H1 (cell line): ENCODE data around the gene OCIAD1. TPM values are rescaled to one million over a fixed set of nuclear protein-coding genes. Genes with fewer than 3 reads are reported as not detected.

ENCODE experiments used
- CTCF ChIA-PET: fragments of 300-600 bp; sonication (Branson Sonifier 250); formaldehyde crosslinking; loops from one replicate; lab custom pipeline; 2021; ENCODE audit not compliant: partially characterized antibody; lab: Charles Lee
- POLR2A ChIA-PET: fragments of 300-600 bp; sonication (Branson Sonifier 250); formaldehyde crosslinking; loops from one replicate; lab custom pipeline; 2021; ENCODE audit warnings: inconsistent platforms; ENCODE audit not compliant: partially characterized antibody; lab: Charles Lee
- DNase-seq, 2 experiments: peaks; one replicate each; pipeline versions ENCODE4 v3.0.0 to v3.0.0-alpha.2; 2010 to 2022; ENCODE audit warnings: low spot score in 2 of 2, low read depth in 1 of 2, mixed read lengths in 1 of 2
- FAIRE-seq: peaks from 2 replicates; lab custom pipeline; 2011; peaks lifted over from hg19 to GRCh38; lab: Jason Lieb, UNC
- H2AFZ ChIP-seq: 2 replicates; pipeline ENCODE4 v1.8.1; 2012; ENCODE audit warnings: low read length, inconsistent platforms
- H2AK5ac ChIP-seq: 2 replicates; pipeline ENCODE4 v1.6.1; 2013; ENCODE audit warnings: low read depth, low read length
- H2BK120ac ChIP-seq: replicated peaks from 2 replicates; pipeline ENCODE3; 2013; ENCODE audit warnings: low read depth, low read length, inconsistent platforms
- H2BK12ac ChIP-seq: 2 replicates; pipeline ENCODE4 v1.6.1; 2013; ENCODE audit warnings: low read depth, low read length
- H2BK15ac ChIP-seq: 2 replicates; pipeline ENCODE4 v1.6.1; 2013; ENCODE audit warnings: low read length
- H2BK20ac ChIP-seq: 2 replicates; pipeline ENCODE4 v1.6.1; 2013; ENCODE audit warnings: low read length
- H2BK5ac ChIP-seq: 2 replicates; pipeline ENCODE4 v1.6.1; 2013; ENCODE audit warnings: low read depth, low read length
- H3K14ac ChIP-seq: 2 replicates; pipeline ENCODE4 v1.6.1; 2013; ENCODE audit warnings: inconsistent platforms; ENCODE audit not compliant: insufficient read length
- H3K18ac ChIP-seq: 2 replicates; pipeline ENCODE4 v1.6.1; 2013; ENCODE audit warnings: low read length; ENCODE audit errors: extremely low read depth
- H3K23ac ChIP-seq: 2 replicates; pipeline ENCODE4 v1.6.1; 2013; ENCODE audit warnings: inconsistent platforms; ENCODE audit not compliant: insufficient read length
- H3K23me2 ChIP-seq: 2 replicates; pipeline ENCODE4 v1.6.1; 2013; ENCODE audit warnings: low read depth, low read length
- H3K27ac ChIP-seq: 2 replicates; pipeline ENCODE4 v1.6.1; 2011; ENCODE audit warnings: low read depth, low read length, inconsistent platforms
- H3K27me3 ChIP-seq, 4 experiments: replicated peaks in 1 of 4; 1 replicate in 1 of 4; 2 replicates in 3 of 4; pipeline versions ENCODE4 v1.6.1 to v1.8.1; 2011 to 2013; ENCODE audit warnings: low read length in 3 of 4, mild to moderate bottlenecking in 3 of 4, inconsistent platforms in 2 of 4, mixed read lengths in 2 of 4, moderate library complexity in 1 of 4; ENCODE audit not compliant: control insufficient read depth in 3 of 4, insufficient read depth in 3 of 4; ENCODE audit errors: extremely low read depth in 1 of 4
- H3K36me3 ChIP-seq, 4 experiments: 2 replicates each; pipeline versions ENCODE4 v1.6.1 to v1.8.1; 2011 to 2013; ENCODE audit warnings: mild to moderate bottlenecking in 4 of 4, low read length in 3 of 4, moderate library complexity in 2 of 4, control low read depth in 1 of 4, inconsistent platforms in 1 of 4; ENCODE audit not compliant: insufficient read depth in 4 of 4, control insufficient read depth in 2 of 4
- H3K4ac ChIP-seq: replicated peaks from 2 replicates; pipeline ENCODE3; 2013; ENCODE audit warnings: low read length, low read depth, mixed read lengths, inconsistent platforms; ENCODE audit not compliant: insufficient read length
- H3K4me1 ChIP-seq, 4 experiments: replicated peaks in 1 of 4; 1 replicate in 1 of 4; 2 replicates in 3 of 4; pipeline versions ENCODE4 v1.6.1 to v1.8.1; 2011 to 2013; ENCODE audit warnings: low read length in 3 of 4, inconsistent platforms in 2 of 4, mixed read lengths in 1 of 4; ENCODE audit not compliant: insufficient read depth in 4 of 4, control insufficient read depth in 3 of 4
- H3K4me2 ChIP-seq, 2 experiments: 2 replicates each; pipeline versions ENCODE4 v1.6.1 to v1.8.1; 2011 to 2013; ENCODE audit warnings: low read depth in 2 of 2, low read length in 2 of 2, control low read depth in 1 of 2, inconsistent platforms in 1 of 2, mild to moderate bottlenecking in 1 of 2; ENCODE audit not compliant: insufficient read depth in 1 of 2
- H3K4me3 ChIP-seq, 4 experiments: fragments of 200-600, 300-600 bp in 1 of 4; sonication (generic), shearing (Covaris generic), sonication (Bioruptor Twin) in 1 of 4; 2 replicates each; pipeline versions ENCODE4 v1.5.1 to v1.8.1; 2011 to 2016; ENCODE audit warnings: low read length in 4 of 4, low read depth in 3 of 4, control low read depth in 2 of 4, inconsistent platforms in 2 of 4, mild to moderate bottlenecking in 2 of 4, mixed read lengths in 1 of 4, moderate library complexity in 1 of 4; ENCODE audit not compliant: insufficient read depth in 2 of 4; ENCODE audit errors: extremely low read depth in 1 of 4
- H3K56ac ChIP-seq: replicated peaks from 2 replicates; pipeline ENCODE3; 2013; ENCODE audit warnings: low read depth, mild to moderate bottlenecking, mixed read lengths, low read length, inconsistent platforms; ENCODE audit not compliant: insufficient read length
- H3K79me1 ChIP-seq: 2 replicates; pipeline ENCODE4 v1.6.1; 2013; ENCODE audit warnings: low read depth, low read length, control low read depth
- H3K79me2 ChIP-seq, 2 experiments: 2 replicates each; pipeline versions ENCODE4 v1.6.1 to v1.8.1; 2012 to 2013; ENCODE audit warnings: low read length in 2 of 2, mild to moderate bottlenecking in 2 of 2, inconsistent platforms in 1 of 2; ENCODE audit not compliant: insufficient read depth in 2 of 2, control insufficient read depth in 1 of 2
- H3K9ac ChIP-seq, 4 experiments: replicated peaks in 1 of 4; 1 replicate in 1 of 4; 2 replicates in 3 of 4; pipeline versions ENCODE4 v1.6.1 to v1.8.1; 2011 to 2013; ENCODE audit warnings: low read depth in 3 of 4, low read length in 3 of 4, control low read depth in 2 of 4, mild to moderate bottlenecking in 2 of 4, moderate library complexity in 2 of 4, inconsistent platforms in 1 of 4; ENCODE audit errors: extremely low read depth in 1 of 4
- H3K9me3 ChIP-seq, 2 experiments: 2 replicates each; pipeline versions ENCODE4 v1.6.1 to v1.8.1; 2012 to 2013; ENCODE audit warnings: mild to moderate bottlenecking in 2 of 2, moderate library complexity in 2 of 2, control low read depth in 1 of 2, inconsistent platforms in 1 of 2, low read depth in 1 of 2, low read length in 1 of 2, mixed read lengths in 1 of 2; ENCODE audit not compliant: insufficient read depth in 2 of 2
- H4K20me1 ChIP-seq, 2 experiments: replicated peaks in 1 of 2; 2 replicates each; pipeline versions ENCODE3 to v1.8.1; 2011 to 2013; ENCODE audit warnings: inconsistent platforms in 2 of 2, low read length in 2 of 2, mild to moderate bottlenecking in 1 of 2; ENCODE audit not compliant: insufficient read depth in 2 of 2, control insufficient read depth in 1 of 2
- H4K5ac ChIP-seq: 2 replicates; pipeline ENCODE4 v1.6.1; 2013; ENCODE audit warnings: low read length, low read depth, mixed read lengths, inconsistent platforms; ENCODE audit not compliant: insufficient read length
- H4K8ac ChIP-seq: 2 replicates; pipeline ENCODE4 v1.8.0; 2013; ENCODE audit warnings: mild to moderate bottlenecking, moderate library complexity, low read length, inconsistent platforms; ENCODE audit not compliant: insufficient read depth; ENCODE audit errors: extremely low read depth
- H4K91ac ChIP-seq: replicated peaks from 2 replicates; pipeline ENCODE3; 2013; ENCODE audit warnings: low read length, mixed read lengths, inconsistent platforms; ENCODE audit not compliant: insufficient read length
- CTCF ChIP-seq, 3 experiments: IDR thresholded peaks; 1 replicate in 2 of 3; 2 replicates in 1 of 3; pipeline versions ENCODE4 v1.5.1 to v1.6.1; 2011; ENCODE audit warnings: low read length in 3 of 3, mild to moderate bottlenecking in 3 of 3, inconsistent platforms in 2 of 3, low read depth in 1 of 3, moderate library complexity in 1 of 3; ENCODE audit not compliant: insufficient read depth in 1 of 3; ENCODE audit errors: control extremely low read depth in 1 of 3
- EGR1 ChIP-seq: IDR thresholded peaks from 2 replicates; pipeline ENCODE4 v1.6.1; 2011; ENCODE audit warnings: low read depth, low read length, borderline replicate concordance
- WGBS, 2 experiments: shearing (Covaris generic) in 1 of 2; methylation state at CpG; one replicate each; pipeline versions ENCODE4 v1.1.6 to v1.1.7; 2013 to 2015; ENCODE audit warnings: low lambda C conversion rate in 2 of 2, mixed read lengths in 2 of 2, inconsistent platforms in 1 of 2, low coverage in 1 of 2, missing lambda C conversion rate in 1 of 2; ENCODE audit not compliant: insufficient replicate concordance in 2 of 2, insufficient coverage in 1 of 2, insufficient read length in 1 of 2; ENCODE audit errors: extremely low coverage in 1 of 2, missing lambda C conversion rate in 1 of 2; 5-methylcytosine and 5-hydroxymethylcytosine counted together
- polyA plus RNA-seq, 7 experiments: library from polyadenylated mRNA; depleted of rRNA in 3 of 7; stranded (reverse) in 5 of 7; unstranded in 2 of 7; fragments of >200 nt in 5 of 7; fragments of 200-250 nt in 2 of 7; gene quantifications; 1 replicate in 5 of 7; 2 replicates in 1 of 7; 4 replicates in 1 of 7; pipeline versions ENCODE4 v1.2.1 to v1.2.3, GENCODE V29; 2011 to 2013; ENCODE audit warnings: missing spikeins in 2 of 7, mixed read lengths in 2 of 7
- total RNA-seq: library from RNA; stranded (reverse); fragmentation: NEBNext Ultra II Directional; extraction: Animal tissue kit (Norgen Biotek cat#: 25700); gene quantifications from 2 replicates; pipeline ENCODE4 v1.2.1, GENCODE V29; 2021

OCIAD1 gene
- total and polyA plus RNA-seq, 2 of the 8 experiments (the other 6 are each of a cell fraction or from before 2014, with no cell fraction given): 79.9 to 163 TPM

GRCh38 chr4:48841045-48841827, 10.3 kb downstream of the OCIAD1 start:
- Histone ChIP-seq H2BK15ac (no peak overlapping the region), H3K56ac (no peak overlapping the region), H4K91ac (no peak overlapping the region), H3K23me2 (no peaks in the 10 kb centered on the region), H3K9me3 (no peaks in the 10 kb centered on the region), H2BK12ac (no peak overlapping the region), H4K8ac (no peak overlapping the region), H3K18ac (no peak overlapping the region), H3K14ac (no peak overlapping the region), H2BK20ac (no peak overlapping the region), H4K5ac (no peak overlapping the region), H3K4me1 (no peaks in the 10 kb centered on the region), H3K4me3 (no peak overlapping the region), H3K9ac (no peak overlapping the region), H3K27ac (no peak overlapping the region), H3K23ac (no peak overlapping the region), H2AK5ac (no peak overlapping the region), H4K20me1 (peaks cover 5 to 6% of the 10 kb centered on the region in 2 experiments), H3K36me3 (peaks cover 0 to 73% (median 34%) of the 10 kb centered on the region in 4 experiments), H3K79me2 (peaks cover 0 to 84% of the 10 kb centered on the region in 2 experiments; a peak in 3 of 4 replicates), H3K27me3 (no peaks in the 10 kb centered on the region), H2AFZ (no peak overlapping the region), H3K4me2 (no peak overlapping the region), H2BK5ac (no peak overlapping the region), H2BK120ac (no peak overlapping the region), H3K4ac (no peak overlapping the region)
- ChIA-PET POLR2A (interaction anchor here (0.9 to 13.7 kb wide), 5 partner anchors 4 to 50 kb away, joined by 3 to 113 read pairs (median 6); partner anchors contain the start of gene OCIAD1), CTCF (no interaction called here)
- DNase-seq: no peak
- WGBS, 2 experiments: 84% methylated on average over 9 of the region's 9 CpGs; no CpG with 5 or more reads in 1 of the 2 experiments
- no peak for FAIRE-seq
- TF ChIP-seq EGR1: no peak
- no peak for TF ChIP-seq CTCF (IDR thresholded peaks at IDR 0.05; ENCODE audit: control extremely low read depth in 1 of 3, insufficient read depth in 1 of 3, low read depth in 1 of 3, low read length in 3 of 3)
- TF ChIP-seq, all 59 proteins: peak for 0
- no peaks in the 10 kb centered on the region; the same call in 1 of the 2 replicates for H3K79me1 ChIP-seq
